Measurements from ENCODE around the gene EGLN2. TPM values are rescaled to one million over a fixed set of nuclear protein-coding genes. Genes with fewer than 3 reads are reported as not detected.
"Not testable (repeated sequence)": the region's sequence is repeated elsewhere in the genome, so short reads cannot be mapped to it uniquely, and the experiment has no call there.

Gene EGLN2
- polyA plus RNA-seq (ENCODE audit: insufficient read length): 46.2 TPM

- DNase-seq (ENCODE audit: low read depth): peak; percentile 95
These were observed at the start of gene EGLN2 for GRCh38 chr19:40798683-40799557. Gene EGLN2 (plus strand): TSS chr19:40799191. CDS start chr19:40800573, 1,382 bp downstream.

- DNase-seq (ENCODE audit: low read depth): peak; percentile 100
These were observed 48.7 kb upstream of the EGLN2 start, which contains the start of gene ACTMAP for GRCh38 chr19:40750058-40750873. Gene ACTMAP (minus strand): TSS chr19:40750477. CDS start chr19:40749803, 674 bp downstream.

DNA sequence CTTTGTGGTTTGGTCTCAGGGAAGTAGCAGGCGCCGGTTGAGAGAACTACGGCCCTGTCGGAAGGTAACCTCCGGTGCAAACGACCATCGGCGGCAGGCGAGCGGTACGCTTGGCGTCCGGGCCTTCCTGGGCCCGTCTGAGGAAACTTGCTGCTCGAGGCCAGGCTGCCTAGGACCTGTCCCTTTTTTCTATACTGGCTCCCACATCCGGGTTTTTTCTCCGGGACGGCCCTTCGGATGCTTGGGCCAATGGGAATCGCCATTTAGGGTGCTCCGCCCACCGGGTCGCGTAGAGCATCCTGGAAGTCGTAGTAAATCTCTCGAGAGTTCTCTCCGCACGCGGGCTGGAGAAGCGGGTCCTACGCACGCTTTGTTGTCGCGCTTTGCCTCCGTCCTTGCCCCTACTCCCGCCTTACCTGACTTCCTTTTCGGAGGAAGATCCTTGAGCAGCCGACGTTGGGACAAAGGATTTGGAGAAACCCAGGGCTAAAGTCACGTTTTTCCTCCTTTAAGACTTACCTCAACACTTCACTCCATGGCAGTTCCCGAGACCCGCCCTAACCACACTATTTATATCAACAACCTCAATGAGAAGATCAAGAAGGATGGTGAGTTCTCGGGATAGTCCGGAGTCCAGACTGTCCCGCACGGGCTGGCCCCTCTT lies 48.0 kb upstream of the EGLN2 start, which contains the start of gene SNRPA:
Gene SNRPA (plus strand): TSS at position 330 of the 664 bp plus-strand sequence. CDS start 206 bp downstream, at position 536.
- DNase-seq (ENCODE audit: low read depth): peak; percentile 96

DNA sequence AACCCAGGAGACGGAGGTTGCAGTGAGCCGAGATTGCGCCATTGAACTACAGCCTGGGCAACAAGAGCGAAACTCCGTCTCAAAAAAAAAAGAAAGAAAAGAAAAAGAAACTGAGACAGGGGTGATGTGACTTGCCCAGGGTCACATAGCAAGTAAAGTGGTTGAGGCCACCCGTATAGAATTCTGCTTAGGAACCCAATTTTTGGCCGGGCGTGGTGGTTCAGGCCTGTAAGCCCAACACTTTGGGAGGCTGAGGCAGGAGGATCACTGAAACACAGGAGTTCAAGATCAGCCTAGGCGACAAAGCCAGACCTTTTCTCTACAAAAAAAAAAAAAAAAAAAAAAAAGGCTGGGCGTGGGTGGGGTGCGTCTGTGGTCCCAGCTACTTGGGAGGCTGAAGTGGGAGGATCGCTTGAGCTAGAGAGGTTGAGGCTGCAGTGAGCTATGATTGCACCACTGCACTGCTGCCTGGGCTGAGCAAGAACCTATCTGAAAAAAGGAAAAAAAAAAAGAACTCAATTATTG lies 46.7 kb upstream of the EGLN2 start:
- no peak for DNase-seq (ENCODE audit: low read depth)

GRCh38 chr19:40754611-40755247 lies 44.3 kb upstream of the EGLN2 start:
- no peak for DNase-seq (ENCODE audit: low read depth)

DNA sequence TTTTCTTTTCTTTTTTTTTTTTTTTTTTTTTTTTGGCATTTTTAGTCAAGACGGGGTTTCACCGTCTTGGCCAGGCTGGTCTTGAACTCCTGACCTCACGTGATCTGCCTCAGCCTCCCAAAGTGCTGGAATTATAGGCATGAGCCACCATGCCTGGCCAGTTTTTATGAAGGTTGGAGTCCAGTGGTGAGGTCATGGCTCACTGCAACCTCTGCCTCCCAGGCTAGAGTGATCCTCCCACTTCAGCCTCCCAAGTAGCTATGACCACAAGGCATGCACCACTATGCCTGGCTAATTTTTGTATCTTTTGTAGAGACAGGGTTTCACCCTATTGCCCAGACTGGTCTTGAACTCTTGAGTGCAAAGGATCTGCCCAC lies 43.8 kb upstream of the EGLN2 start:
- no peak for DNase-seq (ENCODE audit: low read depth)

DNA sequence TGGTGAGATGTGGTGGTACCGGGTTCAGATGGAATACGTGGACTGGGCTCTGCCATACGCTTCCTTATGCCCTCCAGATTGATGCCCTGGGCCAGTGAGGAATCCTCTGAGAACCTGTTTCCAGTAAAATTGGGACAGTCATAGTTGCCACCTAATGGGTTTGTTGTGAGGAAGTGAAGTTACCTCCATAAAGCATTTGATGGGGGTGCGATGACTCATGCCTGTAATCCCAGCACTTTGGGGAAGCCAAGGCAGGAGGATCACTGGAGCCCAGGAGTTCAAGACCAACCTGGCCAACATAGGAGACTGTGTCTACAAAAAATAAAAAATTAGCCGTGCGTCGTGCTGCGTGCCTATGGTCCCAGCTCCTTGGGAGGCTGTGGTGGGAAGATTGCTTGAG lies 43.2 kb upstream of the EGLN2 start:
- DNase-seq (ENCODE audit: low read depth): no peak

GRCh38 chr19:40756502-40757110 lies 42.4 kb upstream of the EGLN2 start:
- no peak for DNase-seq (ENCODE audit: low read depth)

GRCh38 chr19:40758491-40758890 lies 40.5 kb upstream of the EGLN2 start:
- DNase-seq (ENCODE audit: low read depth): no peak

GRCh38 chr19:40759352-40759751 lies 39.6 kb upstream of the EGLN2 start:
- DNase-seq (ENCODE audit: low read depth): no peak

DNA sequence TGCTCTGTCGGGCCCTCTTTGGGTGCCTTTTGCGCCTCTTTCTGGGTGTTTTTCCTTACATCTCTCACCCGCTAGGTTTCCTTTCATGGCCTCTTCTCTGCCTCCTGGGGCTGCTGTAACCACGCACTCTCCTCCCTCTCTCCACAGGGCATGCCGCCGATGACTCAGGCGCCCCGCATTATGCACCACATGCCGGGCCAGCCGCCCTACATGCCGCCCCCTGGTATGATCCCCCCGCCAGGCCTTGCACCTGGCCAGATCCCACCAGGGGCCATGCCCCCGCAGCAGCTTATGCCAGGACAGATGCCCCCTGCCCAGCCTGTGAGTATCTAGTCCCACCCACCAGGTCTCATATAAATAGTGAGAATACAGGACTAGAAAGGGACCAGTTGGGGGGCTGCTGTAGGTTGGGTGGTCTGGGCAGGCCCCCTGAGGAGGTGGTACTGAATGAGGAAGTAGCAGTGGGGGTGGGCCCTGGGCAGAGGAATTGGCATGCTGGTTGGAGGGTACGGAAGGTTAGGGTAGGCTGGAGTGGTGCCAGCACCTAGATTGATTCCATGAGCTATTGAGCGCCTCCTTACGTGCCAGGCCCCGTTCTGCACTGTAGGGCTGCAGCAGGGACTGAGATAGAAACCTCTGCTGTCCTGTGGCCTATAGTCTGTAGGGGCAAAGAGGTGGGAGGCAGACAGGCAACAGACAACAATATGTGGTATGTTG lies 36.1 kb upstream of the EGLN2 start:
- no peak for DNase-seq (ENCODE audit: low read depth)

DNA sequence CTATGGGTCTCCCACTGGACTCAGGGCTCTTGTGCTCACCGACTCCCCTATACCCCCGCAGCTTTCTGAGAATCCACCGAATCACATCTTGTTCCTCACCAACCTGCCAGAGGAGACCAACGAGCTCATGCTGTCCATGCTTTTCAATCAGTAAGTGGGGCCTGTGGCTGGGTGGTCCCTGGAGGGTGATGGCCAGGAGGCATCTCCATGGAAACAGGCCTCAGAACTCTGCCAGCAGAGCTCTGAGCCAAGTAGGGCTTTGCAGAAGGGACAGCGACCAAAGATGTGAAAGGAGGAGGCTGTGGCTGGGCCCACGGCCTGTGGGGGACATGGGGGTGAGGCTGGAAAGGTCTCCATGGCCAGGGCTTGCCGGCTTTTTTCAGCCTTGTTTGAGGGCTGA lies 35.5 kb upstream of the EGLN2 start:
- DNase-seq (ENCODE audit: low read depth): no peak

- DNase-seq (ENCODE audit: low read depth): no peak
These were observed 35.0 kb upstream of the EGLN2 start for GRCh38 chr19:40763963-40764362.

GRCh38 chr19:40766385-40766784 lies 32.6 kb upstream of the EGLN2 start:
- DNase-seq (ENCODE audit: low read depth): not testable (repeated sequence)

DNA sequence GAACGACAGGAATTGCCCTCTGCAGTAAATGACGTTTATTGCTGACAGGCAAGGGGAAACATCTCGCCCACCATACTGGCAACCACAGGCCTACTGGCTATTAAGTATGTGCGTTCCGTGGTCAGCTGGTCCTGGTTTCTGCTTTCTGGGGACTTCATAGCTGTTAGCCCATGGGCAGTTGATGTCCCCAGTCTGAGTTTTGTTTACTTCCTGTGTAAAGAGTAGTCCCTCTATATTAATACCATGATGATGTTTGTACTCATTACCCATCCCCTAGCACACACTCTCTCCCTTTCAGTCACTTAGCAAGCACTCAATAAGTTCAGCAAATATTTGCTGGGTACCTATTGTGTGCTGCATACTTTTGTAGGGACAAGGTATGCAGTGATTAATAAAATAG lies 30.1 kb upstream of the EGLN2 start:
- no peak for DNase-seq (ENCODE audit: low read depth)

GRCh38 chr19:40771101-40771862 lies 27.7 kb upstream of the EGLN2 start:
- not testable (repeated sequence) for DNase-seq (ENCODE audit: low read depth)

DNA sequence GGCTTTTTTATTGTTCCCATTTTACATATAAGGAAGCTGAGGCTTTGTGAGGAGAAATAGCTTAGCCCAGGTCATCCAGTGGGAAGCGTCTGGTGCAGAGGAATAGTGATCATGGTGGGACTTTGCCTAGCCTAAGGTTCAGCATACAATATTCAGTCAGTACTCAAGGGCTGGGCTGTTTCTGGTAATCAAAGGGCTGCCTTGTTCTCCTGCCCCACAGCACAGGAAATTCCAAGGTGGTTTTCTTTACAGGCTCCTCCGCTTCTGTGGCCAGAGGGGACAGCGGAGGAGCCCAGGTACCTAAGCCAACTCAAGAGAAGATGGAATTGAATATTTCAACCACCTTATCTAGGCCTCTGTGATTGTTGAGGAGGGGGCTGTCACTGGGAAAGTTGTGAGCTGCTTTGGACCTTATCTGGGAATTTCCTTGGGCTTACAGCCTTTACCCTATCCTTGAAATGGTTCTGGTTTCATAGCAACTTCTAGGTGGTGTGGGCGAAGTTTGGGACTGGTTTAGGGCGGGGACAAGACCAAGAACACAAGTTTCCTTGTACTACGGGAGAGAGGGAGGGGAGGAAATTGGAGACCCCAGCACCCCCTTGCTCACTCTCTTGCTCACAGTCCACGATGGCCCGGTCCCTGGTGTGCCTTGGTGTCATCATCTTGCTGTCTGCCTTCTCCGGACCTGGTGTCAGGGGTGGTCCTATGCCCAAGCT lies 23.9 kb upstream of the EGLN2 start, which contains the start of gene MIA:
Gene MIA (plus strand): TSS at position 606 of the 716 bp plus-strand sequence. CDS start 22 bp downstream, at position 628.
- no peak for DNase-seq (ENCODE audit: low read depth)

DNA sequence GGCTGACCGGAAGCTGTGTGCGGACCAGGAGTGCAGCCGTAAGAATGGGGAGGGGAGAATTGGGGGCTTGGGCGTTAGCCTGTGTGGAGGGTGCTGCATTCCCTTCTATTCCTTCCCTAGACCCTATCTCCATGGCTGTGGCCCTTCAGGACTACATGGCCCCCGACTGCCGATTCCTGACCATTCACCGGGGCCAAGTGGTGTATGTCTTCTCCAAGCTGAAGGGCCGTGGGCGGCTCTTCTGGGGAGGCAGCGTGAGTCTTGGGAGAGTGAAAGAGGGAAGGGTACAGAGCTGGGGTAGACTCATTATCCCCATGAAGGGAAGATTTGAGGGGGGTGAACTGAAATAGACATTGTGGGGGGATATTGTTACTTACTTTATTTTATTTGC lies 23.4 kb upstream of the EGLN2 start:
- DNase-seq (ENCODE audit: low read depth): no peak
